Ishikawa (cell line): ENCODE results near the gene TSPYL1.

Source experiments
- CEBPB ChIP-seq: IDR thresholded peaks from 2 replicates; pipeline ENCODE4 v1.6.1; 2012
- CREB1 ChIP-seq: IDR thresholded peaks from 2 replicates; pipeline ENCODE4 v1.6.1; 2012; ENCODE audit warnings: low read depth
- EGR1 ChIP-seq: IDR thresholded peaks from 2 replicates; pipeline ENCODE4 v1.6.1; 2012
- EP300 ChIP-seq: IDR thresholded peaks from 2 replicates; pipeline ENCODE4 v1.6.1; 2012; ENCODE audit warnings: borderline replicate concordance
- FOXM1 ChIP-seq: IDR thresholded peaks from 2 replicates; pipeline ENCODE4 v1.6.1; 2012; ENCODE audit warnings: low read depth, borderline replicate concordance
- MAX ChIP-seq: IDR thresholded peaks from 2 replicates; pipeline ENCODE4 v1.6.1; 2012
- NFIC ChIP-seq: IDR thresholded peaks from 2 replicates; pipeline ENCODE4 v1.6.1; 2012
- RAD21 ChIP-seq: IDR thresholded peaks from 2 replicates; pipeline ENCODE4 v1.6.1; 2012; ENCODE audit warnings: low read depth
- TAF1 ChIP-seq: IDR thresholded peaks from 2 replicates; pipeline ENCODE4 v1.6.1; 2012; ENCODE audit warnings: low read depth, mild to moderate bottlenecking
- TCF12 ChIP-seq: IDR thresholded peaks from 2 replicates; pipeline ENCODE4 v1.6.1; 2012; ENCODE audit warnings: low read depth
- TEAD4 ChIP-seq: IDR thresholded peaks from 2 replicates; pipeline ENCODE4 v1.6.1; 2012
- USF1 ChIP-seq: IDR thresholded peaks from 2 replicates; pipeline ENCODE4 v1.6.1; 2012
- YY1 ChIP-seq: IDR thresholded peaks from 2 replicates; pipeline ENCODE4 v1.6.1; 2012; ENCODE audit warnings: low read depth
- ZBTB7A ChIP-seq: IDR thresholded peaks from 2 replicates; pipeline ENCODE4 v1.6.1; 2012; ENCODE audit warnings: low read depth
- TF ChIP-seq, protein P1 (sequence below): IDR thresholded peaks from 2 replicates; pipeline ENCODE4 v1.6.1; 2012; ENCODE audit warnings: low read depth, mild to moderate bottlenecking

The TSPYL1 gene

DNA sequence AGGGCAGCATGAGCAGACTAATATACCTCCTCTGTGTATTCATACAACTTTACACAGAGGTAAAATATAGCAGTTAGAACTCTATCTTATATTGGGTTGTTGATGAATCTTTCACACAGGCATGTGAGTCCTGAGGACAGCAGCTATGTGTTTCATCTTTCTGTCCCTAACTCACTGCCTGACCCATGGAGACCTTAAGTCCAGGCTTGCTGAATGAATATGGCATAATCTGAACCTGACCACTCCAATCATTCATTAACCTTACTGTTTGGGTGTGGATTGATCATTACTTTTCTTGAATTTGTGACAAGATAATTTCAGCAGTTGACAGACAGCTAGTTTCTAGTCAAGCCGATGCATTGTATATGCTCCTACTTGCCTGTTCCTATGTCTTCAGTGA, 27.3 kb upstream of the TSPYL1 start:
- no peak for TF ChIP-seq NFIC
- TF ChIP-seq FOXM1, result no peak
- TF ChIP-seq TEAD4, result no peak
- TF ChIP-seq RAD21, result no peak
- no peak for TF ChIP-seq MAX

GRCh38 chr6:116304538-116305097, 24.9 kb upstream of the TSPYL1 start:
- no peak for TF ChIP-seq NFIC
- no peak for TF ChIP-seq TAF1
- no peak for TF ChIP-seq YY1
- TF ChIP-seq TEAD4, result no peak
- TF ChIP-seq FOXM1, result no peak
- no peak for TF ChIP-seq ZBTB7A
- TF ChIP-seq, protein P1, sequence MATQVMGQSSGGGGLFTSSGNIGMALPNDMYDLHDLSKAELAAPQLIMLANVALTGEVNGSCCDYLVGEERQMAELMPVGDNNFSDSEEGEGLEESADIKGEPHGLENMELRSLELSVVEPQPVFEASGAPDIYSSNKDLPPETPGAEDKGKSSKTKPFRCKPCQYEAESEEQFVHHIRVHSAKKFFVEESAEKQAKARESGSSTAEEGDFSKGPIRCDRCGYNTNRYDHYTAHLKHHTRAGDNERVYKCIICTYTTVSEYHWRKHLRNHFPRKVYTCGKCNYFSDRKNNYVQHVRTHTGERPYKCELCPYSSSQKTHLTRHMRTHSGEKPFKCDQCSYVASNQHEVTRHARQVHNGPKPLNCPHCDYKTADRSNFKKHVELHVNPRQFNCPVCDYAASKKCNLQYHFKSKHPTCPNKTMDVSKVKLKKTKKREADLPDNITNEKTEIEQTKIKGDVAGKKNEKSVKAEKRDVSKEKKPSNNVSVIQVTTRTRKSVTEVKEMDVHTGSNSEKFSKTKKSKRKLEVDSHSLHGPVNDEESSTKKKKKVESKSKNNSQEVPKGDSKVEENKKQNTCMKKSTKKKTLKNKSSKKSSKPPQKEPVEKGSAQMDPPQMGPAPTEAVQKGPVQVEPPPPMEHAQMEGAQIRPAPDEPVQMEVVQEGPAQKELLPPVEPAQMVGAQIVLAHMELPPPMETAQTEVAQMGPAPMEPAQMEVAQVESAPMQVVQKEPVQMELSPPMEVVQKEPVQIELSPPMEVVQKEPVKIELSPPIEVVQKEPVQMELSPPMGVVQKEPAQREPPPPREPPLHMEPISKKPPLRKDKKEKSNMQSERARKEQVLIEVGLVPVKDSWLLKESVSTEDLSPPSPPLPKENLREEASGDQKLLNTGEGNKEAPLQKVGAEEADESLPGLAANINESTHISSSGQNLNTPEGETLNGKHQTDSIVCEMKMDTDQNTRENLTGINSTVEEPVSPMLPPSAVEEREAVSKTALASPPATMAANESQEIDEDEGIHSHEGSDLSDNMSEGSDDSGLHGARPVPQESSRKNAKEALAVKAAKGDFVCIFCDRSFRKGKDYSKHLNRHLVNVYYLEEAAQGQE, result no peak
- TF ChIP-seq CEBPB, result no peak
- TF ChIP-seq CREB1, result no peak
- no peak for TF ChIP-seq EGR1
- no peak for TF ChIP-seq RAD21
- TF ChIP-seq TCF12, result no peak

DNA sequence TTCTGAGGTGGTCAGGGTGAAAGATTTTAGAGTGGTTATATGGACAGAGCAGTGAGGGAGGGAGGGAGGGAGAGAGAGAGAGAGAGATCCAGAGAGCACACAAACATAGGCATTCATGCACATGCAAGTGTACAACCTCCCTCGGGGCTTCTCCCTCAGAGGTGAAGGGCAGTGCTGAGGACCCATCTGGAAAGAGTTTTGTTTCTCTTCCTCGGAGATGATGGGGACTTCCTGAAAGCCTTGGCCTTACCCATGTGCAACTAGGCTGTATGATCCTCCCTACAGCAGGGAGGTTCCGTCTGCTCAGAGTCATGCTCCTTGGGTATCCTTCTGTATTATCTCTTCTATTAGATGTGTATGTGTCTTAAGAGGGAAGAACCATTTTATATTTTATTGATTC, 21.4 kb upstream of the TSPYL1 start:
- TF ChIP-seq EP300, result no peak
- TF ChIP-seq TAF1, result no peak
- no peak for TF ChIP-seq EGR1
- no peak for TF ChIP-seq RAD21
- TF ChIP-seq CEBPB, result no peak
- no peak for TF ChIP-seq FOXM1
- TF ChIP-seq TEAD4, result no peak
- TF ChIP-seq NFIC, result no peak
- TF ChIP-seq CREB1, result no peak
- TF ChIP-seq, protein P1, result no peak
- TF ChIP-seq YY1, result no peak
- TF ChIP-seq USF1, result no peak
- no peak for TF ChIP-seq TCF12
- no peak for TF ChIP-seq ZBTB7A
- no peak for TF ChIP-seq MAX

GRCh38 chr6:116300566-116300965, 20.8 kb upstream of the TSPYL1 start:
- no peak for TF ChIP-seq TCF12
- no peak for TF ChIP-seq USF1
- TF ChIP-seq CREB1, result no peak
- no peak for TF ChIP-seq ZBTB7A
- TF ChIP-seq CEBPB, result no peak
- TF ChIP-seq RAD21, result no peak
- no peak for TF ChIP-seq YY1
- no peak for TF ChIP-seq FOXM1
- TF ChIP-seq EGR1, result no peak
- TF ChIP-seq NFIC, result no peak

GRCh38 chr6:116298973-116299372, 19.2 kb upstream of the TSPYL1 start:
- no peak for TF ChIP-seq CEBPB
- no peak for TF ChIP-seq MAX

DNA sequence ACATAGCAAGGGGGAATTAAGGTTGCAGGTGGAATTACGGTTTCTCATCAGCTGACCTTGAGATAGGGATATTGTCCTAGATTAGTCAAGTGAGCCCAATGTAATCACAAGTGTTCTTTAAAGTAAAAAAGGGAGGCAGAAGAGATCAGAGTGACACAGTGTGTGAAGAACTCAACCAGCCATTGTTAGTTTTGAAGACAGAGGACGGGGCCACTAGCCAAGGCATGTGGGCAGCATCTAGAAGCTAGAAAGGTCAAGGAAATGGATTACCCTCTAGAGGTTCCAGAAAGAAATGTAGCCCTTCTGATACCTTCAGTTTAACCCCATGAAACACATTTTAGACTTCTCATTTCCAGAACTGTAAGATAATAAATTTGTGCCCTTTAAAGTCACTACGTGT, 18.5 kb upstream of the TSPYL1 start:
- no peak for TF ChIP-seq NFIC
- TF ChIP-seq, protein P1, result no peak
- no peak for TF ChIP-seq FOXM1
- no peak for TF ChIP-seq ZBTB7A
- no peak for TF ChIP-seq YY1
- no peak for TF ChIP-seq CREB1
- no peak for TF ChIP-seq USF1
- TF ChIP-seq CEBPB, result no peak
- TF ChIP-seq RAD21, result no peak
